Mesendoderm (in vitro differentiated cells): ENCODE results near the gene SNRPD3.

Experiments used
- DNase-seq: peaks from one replicate; pipeline ENCODE4 v3.0.0; 2013
- H2AK5ac ChIP-seq: 2 replicates; pipeline ENCODE4 v1.6.1; 2013; ENCODE audit warnings: low read length, inconsistent platforms
- H2BK120ac ChIP-seq: 2 replicates; pipeline ENCODE4 v1.6.1; 2013; ENCODE audit warnings: low read depth, mild to moderate bottlenecking, low read length, moderate library complexity, mixed read lengths
- H2BK15ac ChIP-seq: replicated peaks from 2 replicates; pipeline ENCODE4 v1.6.1; 2013; ENCODE audit warnings: low read depth, mild to moderate bottlenecking, moderate library complexity
- H2BK5ac ChIP-seq: 2 replicates; pipeline ENCODE4 v1.6.1; 2013; ENCODE audit warnings: low read length, inconsistent platforms
- H3K18ac ChIP-seq: 2 replicates; pipeline ENCODE4 v1.6.1; 2013; ENCODE audit warnings: mild to moderate bottlenecking, low read length, mixed read lengths
- H3K23ac ChIP-seq: one replicate; pipeline ENCODE4 v1.6.1; 2013; ENCODE audit warnings: low read length
- H3K27ac ChIP-seq: 2 replicates; pipeline ENCODE4 v1.5.1; 2013; ENCODE audit warnings: low read depth, mild to moderate bottlenecking, inconsistent platforms, low read length, moderate library complexity
- H3K27me3 ChIP-seq: 2 replicates; pipeline ENCODE4 v1.6.1; 2013; ENCODE audit warnings: low read length, control low read depth, mild to moderate bottlenecking, inconsistent platforms; ENCODE audit not compliant: insufficient read depth, poor library complexity
- H3K36me3 ChIP-seq: 2 replicates; pipeline ENCODE4 v1.6.1; 2013; ENCODE audit warnings: low read length, inconsistent platforms; ENCODE audit not compliant: control insufficient read depth, insufficient read depth
- H3K4ac ChIP-seq: one replicate; pipeline ENCODE4 v1.6.1; 2013; ENCODE audit warnings: low read depth, mild to moderate bottlenecking, low read length, moderate library complexity
- H3K4me1 ChIP-seq: 2 replicates; pipeline ENCODE4 v1.6.1; 2013; ENCODE audit warnings: low read depth, low read length, inconsistent platforms; ENCODE audit not compliant: control insufficient read depth
- H3K4me2 ChIP-seq: 2 replicates; pipeline ENCODE4 v1.6.1; 2013; ENCODE audit warnings: low read length
- H3K4me3 ChIP-seq: 2 replicates; pipeline ENCODE4 v1.5.1; 2013; ENCODE audit warnings: mild to moderate bottlenecking, low read length
- H3K56ac ChIP-seq: one replicate; pipeline ENCODE4 v1.6.1; 2013; ENCODE audit warnings: low read length
- H3K79me1 ChIP-seq: 2 replicates; pipeline ENCODE4 v1.6.1; 2013; ENCODE audit warnings: low read length, inconsistent platforms
- H3K79me2 ChIP-seq: 2 replicates; pipeline ENCODE4 v1.6.1; 2013; ENCODE audit warnings: mild to moderate bottlenecking, low read length; ENCODE audit not compliant: control insufficient read depth, insufficient read depth
- H3K9ac ChIP-seq: 2 replicates; pipeline ENCODE4 v1.6.1; 2013; ENCODE audit warnings: low read length, inconsistent platforms
- H4K5ac ChIP-seq: one replicate; pipeline ENCODE4 v1.6.1; 2013; ENCODE audit warnings: low read length
- H4K8ac ChIP-seq: one replicate; pipeline ENCODE4 v1.6.1; 2013; ENCODE audit warnings: low read depth, mild to moderate bottlenecking, control low read depth, low read length, moderate library complexity
- WGBS: extraction: QIAGEN DNeasy Blood & Tissue Kit; methylation state at CpG from one replicate; pipeline ENCODE4 v1.1.7; 2013; ENCODE audit warnings: low lambda C conversion rate, missing lambda C conversion rate; ENCODE audit not compliant: insufficient coverage; ENCODE audit errors: extremely low coverage; 5-methylcytosine and 5-hydroxymethylcytosine counted together

The SNRPD3 gene

GRCh38 chr22:24565077-24565476, 9.3 kb downstream of the SNRPD3 start:
- Histone ChIP-seq H2BK15ac (no peak overlapping the region), H3K36me3 (peaks cover 18% of the 10 kb centered on the region), H3K4me1 (no peaks in the 10 kb centered on the region), H4K8ac (no peak overlapping the region), H3K23ac (no peak overlapping the region), H3K56ac (no peak overlapping the region), H3K4ac (no peak overlapping the region), H3K4me2 (no peak overlapping the region), H4K5ac (no peak overlapping the region), H3K27ac (no peak overlapping the region), H3K27me3 (no peaks in the 10 kb centered on the region), H3K18ac (no peak overlapping the region), H2AK5ac (no peak overlapping the region), H3K79me1 (peaks cover 24% of the 10 kb centered on the region), H3K9ac (no peak overlapping the region), H3K4me3 (no peak overlapping the region), H2BK5ac (no peak overlapping the region), H2BK120ac (no peak overlapping the region), H3K79me2 (peaks cover 65% of the 10 kb centered on the region)
- WGBS = no CpG with 5 or more reads among the region's 2 CpGs
- no peak for DNase-seq

GRCh38 chr22:24566899-24567511, 11.2 kb downstream of the SNRPD3 start:
- Histone ChIP-seq H3K4me3 (no peak overlapping the region), H3K18ac (no peak overlapping the region), H4K8ac (no peak overlapping the region), H3K27ac (no peak overlapping the region), H3K79me2 (peaks cover 50% of the 10 kb centered on the region), H3K27me3 (no peaks in the 10 kb centered on the region), H2BK5ac (no peak overlapping the region), H3K4ac (no peak overlapping the region), H3K56ac (no peak overlapping the region), H3K23ac (no peak overlapping the region), H3K36me3 (peaks cover 21% of the 10 kb centered on the region), H2AK5ac (no peak overlapping the region), H3K79me1 (peaks cover 24% of the 10 kb centered on the region), H3K4me2 (no peak overlapping the region), H2BK120ac (no peak overlapping the region), H3K9ac (no peak overlapping the region), H4K5ac (no peak overlapping the region), H3K4me1 (no peaks in the 10 kb centered on the region), H2BK15ac (no peak overlapping the region)
- DNase-seq = no peak
- WGBS = no CpG with 5 or more reads among the region's 8 CpGs

GRCh38 chr22:24567668-24568067, 11.9 kb downstream of the SNRPD3 start:
- no peak for DNase-seq
- H3K4ac ChIP-seq = no peak overlapping the region
- H3K23ac ChIP-seq = no peak overlapping the region
- no peaks in the 10 kb centered on the region for H3K27me3 ChIP-seq
- H2AK5ac ChIP-seq = no peak overlapping the region
- H2BK15ac ChIP-seq = no peak overlapping the region
- no CpG with 5 or more reads among the region's 10 CpGs for WGBS
- H4K8ac ChIP-seq = no peak overlapping the region
- H3K27ac ChIP-seq = no peak overlapping the region
- H3K4me3 ChIP-seq = no peak overlapping the region
- H2BK5ac ChIP-seq = no peak overlapping the region
- H3K36me3 ChIP-seq = peaks cover 24% of the 10 kb centered on the region
- no peak overlapping the region for H3K9ac ChIP-seq
- no peak overlapping the region for H3K4me2 ChIP-seq
- H3K56ac ChIP-seq = no peak overlapping the region
- no peaks in the 10 kb centered on the region for H3K4me1 ChIP-seq
- no peak overlapping the region for H3K18ac ChIP-seq
- peaks cover 24% of the 10 kb centered on the region for H3K79me1 ChIP-seq
- peaks cover 46% of the 10 kb centered on the region for H3K79me2 ChIP-seq
- no peak overlapping the region for H4K5ac ChIP-seq
- no peak overlapping the region for H2BK120ac ChIP-seq

GRCh38 chr22:24571266-24571665, 15.5 kb downstream of the SNRPD3 start:
- Histone ChIP-seq H3K36me3 (peaks cover 23% of the 10 kb centered on the region), H2BK5ac (no peak overlapping the region)

GRCh38 chr22:24576778-24577177, 21.0 kb downstream of the SNRPD3 start:
- no peaks in the 10 kb centered on the region for H3K79me1 ChIP-seq
- no peak overlapping the region for H3K4me3 ChIP-seq
- no peak overlapping the region for H3K4ac ChIP-seq
- H2BK120ac ChIP-seq = no peak overlapping the region
- no peaks in the 10 kb centered on the region for H3K27me3 ChIP-seq
- H3K36me3 ChIP-seq = peaks cover 7% of the 10 kb centered on the region
- no peak overlapping the region for H3K18ac ChIP-seq
- H4K8ac ChIP-seq = no peak overlapping the region
- no peaks in the 10 kb centered on the region for H3K79me2 ChIP-seq
- H3K27ac ChIP-seq = no peak overlapping the region
- no peak overlapping the region for H2BK5ac ChIP-seq
- no peak overlapping the region for H3K23ac ChIP-seq
- no peak overlapping the region for H2BK15ac ChIP-seq
- no peak overlapping the region for H2AK5ac ChIP-seq
- no peak overlapping the region for H4K5ac ChIP-seq
- WGBS = no CpG with 5 or more reads among the region's 1 CpG
- no peak overlapping the region for H3K56ac ChIP-seq
- no peak for DNase-seq
- no peak overlapping the region for H3K4me2 ChIP-seq
- H3K9ac ChIP-seq = no peak overlapping the region
- no peaks in the 10 kb centered on the region for H3K4me1 ChIP-seq

More at GRCh38 chr22:24571266-24571665, 15.5 kb downstream of the SNRPD3 start:
- H3K4ac ChIP-seq = no peak overlapping the region
- H3K18ac ChIP-seq = no peak overlapping the region
- no peak overlapping the region for H3K27ac ChIP-seq
- H3K79me2 ChIP-seq = peaks cover 13% of the 10 kb centered on the region
- H3K4me1 ChIP-seq = no peaks in the 10 kb centered on the region
- no peak overlapping the region for H3K9ac ChIP-seq
- no CpG with 5 or more reads among the region's 7 CpGs for WGBS
- no peak overlapping the region for H4K8ac ChIP-seq
- no peak overlapping the region for H3K56ac ChIP-seq
- no peak for DNase-seq
- H2AK5ac ChIP-seq = no peak overlapping the region
- H3K27me3 ChIP-seq = no peaks in the 10 kb centered on the region
- H3K23ac ChIP-seq = no peak overlapping the region
- no peak overlapping the region for H3K4me3 ChIP-seq
- peaks cover 14% of the 10 kb centered on the region for H3K79me1 ChIP-seq
- H4K5ac ChIP-seq = no peak overlapping the region
- no peak overlapping the region for H3K4me2 ChIP-seq
- no peak overlapping the region for H2BK120ac ChIP-seq
- no peak overlapping the region for H2BK15ac ChIP-seq
